ENCODE results near the gene KLK7.

- TF ChIP-seq CTCF (IDR thresholded peaks at IDR 0.05; ENCODE audit: borderline replicate concordance, extremely low read depth, low read length, poor library complexity, severe bottlenecking): no peak
- TF ChIP-seq EZH2 (IDR thresholded peaks at IDR 0.05; ENCODE audit: borderline replicate concordance, low read depth, low read length, severe bottlenecking): no peak
Measured at GRCh38 chr19:50998061-50998460, 14.3 kb upstream of the KLK7 start.

All from DND-41 (cell line).